Effector memory CD8-positive, alpha-beta T cell (primary cell): ENCODE results near the gene OSTM1.
"Not testable (repeated sequence)": the region's sequence is repeated elsewhere in the genome, so short reads cannot be mapped to it uniquely, and the experiment has no call there.

Source experiments
- ATAC-seq: fragments of 150-1000 bp; cut with Tn5 transposase; replicated peaks from 2 replicates; pipeline ENCODE4 v1.10.0; 2021; ENCODE audit warnings: mild to moderate bottlenecking, moderate library complexity
- DNase-seq, 3 experiments: peaks; one replicate each; pipeline ENCODE4 v3.0.0; 2021
- H3K27ac Mint-ChIP-seq, 2 donors: one replicate each; pipeline ENCODE4 v1.8.0; 2022; ENCODE audit warnings: mild to moderate bottlenecking in 2 of 2, mixed read lengths in 2 of 2, moderate library complexity in 2 of 2
- H3K27me3 Mint-ChIP-seq, 2 donors: one replicate each; pipeline ENCODE4 v1.8.0; 2022; ENCODE audit warnings: mixed read lengths in 2 of 2
- H3K36me3 Mint-ChIP-seq: one replicate; pipeline ENCODE4 v1.8.0; 2022; ENCODE audit warnings: mild to moderate bottlenecking, moderate library complexity, mixed read lengths; ENCODE audit not compliant: insufficient read depth
- H3K4me1 Mint-ChIP-seq, 2 donors: one replicate each; pipeline ENCODE4 v1.8.0; 2022; ENCODE audit warnings: low read depth in 2 of 2, mixed read lengths in 2 of 2
- H3K4me3 Mint-ChIP-seq, 2 donors: one replicate each; pipeline ENCODE4 v1.8.0; 2022; ENCODE audit warnings: mild to moderate bottlenecking in 2 of 2, mixed read lengths in 2 of 2, moderate library complexity in 2 of 2
- H3K9me3 Mint-ChIP-seq, 2 donors: one replicate each; pipeline ENCODE4 v1.8.0; 2022; ENCODE audit warnings: mixed read lengths in 2 of 2

Gene OSTM1

DNA sequence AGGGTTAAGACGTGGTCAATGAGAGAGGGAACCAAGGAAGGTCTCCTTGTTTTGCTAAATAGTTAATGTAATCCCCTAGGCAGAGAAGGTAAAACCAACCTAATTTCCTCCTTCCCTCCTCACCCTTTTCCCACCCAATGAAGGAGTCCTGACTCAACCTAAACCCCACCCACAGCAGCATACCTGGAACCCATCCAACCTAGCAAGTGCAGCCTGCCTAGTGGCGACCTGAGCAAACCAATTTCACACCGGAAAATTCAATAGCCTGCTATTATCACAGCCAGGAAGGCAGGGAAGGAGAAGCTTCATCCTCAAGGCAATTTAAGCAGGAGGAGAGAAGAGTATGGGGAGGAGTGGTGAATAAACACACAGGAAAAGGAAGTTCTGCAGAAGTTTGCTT lies 46.9 kb downstream of the OSTM1 start:
- Mint-ChIP-seq H3K27ac (no peak overlapping the region), H3K4me3 (no peak overlapping the region), H3K27me3 (no peaks in the 10 kb centered on the region), H3K36me3 (peaks cover 6% of the 10 kb centered on the region), H3K9me3 (no peaks in the 10 kb centered on the region), H3K4me1 (peaks cover 0 to 2% of the 10 kb centered on the region in 2 donors)
- no peak for DNase-seq
- no peak for ATAC-seq

DNA sequence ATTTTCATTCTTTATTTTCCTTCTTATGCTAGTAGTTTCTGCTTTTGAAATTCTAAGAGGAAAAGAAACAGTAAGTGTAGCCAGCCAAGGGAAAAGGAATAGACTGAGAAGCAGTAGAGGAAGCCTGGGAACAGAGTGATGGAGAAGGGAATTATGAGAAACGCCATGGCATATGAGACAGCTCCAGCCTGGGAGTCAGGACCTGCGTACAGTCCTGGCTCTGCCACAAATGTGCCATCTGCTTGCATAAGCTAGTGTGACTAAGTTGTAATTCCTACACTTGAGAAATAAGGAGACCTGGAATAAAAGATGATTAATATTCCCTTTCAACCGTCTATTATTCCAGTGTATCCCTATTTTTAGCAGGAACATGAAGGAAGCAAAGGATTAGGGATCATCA lies 47.5 kb downstream of the OSTM1 start:
- ATAC-seq (no peak), DNase-seq (no peak)
- Mint-ChIP-seq H3K27me3 (no peaks in the 10 kb centered on the region), H3K27ac (no peak overlapping the region), H3K4me3 (no peak overlapping the region), H3K36me3 (peaks cover 6% of the 10 kb centered on the region), H3K9me3 (no peaks in the 10 kb centered on the region), H3K4me1 (peaks cover 0 to 2% of the 10 kb centered on the region in 2 donors)

DNA sequence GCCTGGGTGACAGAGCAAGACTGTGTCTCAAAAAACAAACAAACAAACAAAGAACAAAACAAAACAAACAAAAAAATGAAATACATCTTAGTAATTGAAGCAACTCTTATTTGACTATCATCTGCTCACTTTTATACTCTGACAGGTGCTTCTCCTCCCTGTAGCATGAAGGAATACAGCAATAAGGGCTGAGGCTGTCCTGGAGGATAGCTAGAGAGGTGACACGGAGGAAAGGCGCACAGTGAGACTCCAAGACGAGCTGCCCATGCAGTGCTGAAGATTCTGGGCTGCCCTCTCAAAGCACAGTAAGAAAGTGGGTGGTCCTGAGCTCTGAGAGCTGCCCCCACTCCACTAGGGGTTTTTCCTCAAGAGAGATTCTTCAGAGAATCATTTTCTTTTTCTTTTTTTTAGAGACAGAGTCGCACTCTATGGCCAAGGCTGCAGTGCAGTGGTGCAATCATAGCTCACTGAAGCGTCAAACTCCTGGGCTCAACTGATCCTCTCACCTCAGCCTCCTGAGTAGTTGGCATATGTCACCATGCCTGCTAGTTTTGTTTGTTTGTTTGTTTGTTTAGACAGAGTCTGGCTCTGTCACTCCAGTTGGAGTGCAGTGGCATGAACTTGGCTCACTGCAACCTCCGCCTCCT lies 50.0 kb downstream of the OSTM1 start:
- DNase-seq: no peak
- ATAC-seq: no peak
- no peaks in the 10 kb centered on the region for H3K27me3 Mint-ChIP-seq
- no peaks in the 10 kb centered on the region for H3K9me3 Mint-ChIP-seq
- H3K36me3 Mint-ChIP-seq: peaks cover 3% of the 10 kb centered on the region
- no peak overlapping the region for H3K4me3 Mint-ChIP-seq
- peaks cover 0 to 2% of the 10 kb centered on the region in 2 donors for H3K4me1 Mint-ChIP-seq
- H3K27ac Mint-ChIP-seq: no peak overlapping the region

DNA sequence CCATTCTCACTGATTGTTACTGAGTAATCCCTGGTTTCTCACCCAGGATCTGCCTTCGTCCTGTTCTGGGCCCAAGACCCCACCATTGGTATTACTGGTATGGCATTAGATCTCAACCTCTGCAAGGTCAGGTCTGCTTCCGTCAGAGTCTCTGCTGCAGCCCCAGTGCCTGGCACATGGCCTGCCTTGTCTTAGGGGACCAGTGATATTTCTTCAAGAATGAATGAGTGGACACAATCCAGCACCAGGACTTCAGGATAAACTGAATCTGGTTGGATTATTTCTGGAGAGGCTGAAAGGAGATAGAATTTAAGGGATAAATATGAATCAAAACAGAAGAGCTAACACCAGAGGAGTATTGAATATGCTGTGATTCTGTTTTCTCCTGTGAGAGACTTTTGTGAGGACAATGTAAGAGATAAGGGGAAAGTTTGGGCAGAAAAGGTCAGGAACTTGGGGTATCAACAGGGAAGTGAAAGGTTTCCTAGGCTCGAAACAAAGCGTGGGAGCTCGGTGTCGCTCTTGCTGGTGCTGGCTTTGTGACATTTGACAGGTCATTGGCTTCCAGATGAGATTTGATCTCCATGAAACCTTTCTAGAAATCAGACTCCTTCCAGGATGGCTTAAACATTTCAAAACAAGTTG lies 53.9 kb downstream of the OSTM1 start:
- ATAC-seq (no peak), DNase-seq (no peak)
- no peak overlapping the region for H3K4me3 Mint-ChIP-seq
- H3K9me3 Mint-ChIP-seq: no peaks in the 10 kb centered on the region
- H3K4me1 Mint-ChIP-seq: no peaks in the 10 kb centered on the region
- peaks cover 0 to 11% of the 10 kb centered on the region in 2 donors for H3K27me3 Mint-ChIP-seq
- H3K27ac Mint-ChIP-seq: no peak overlapping the region
- H3K36me3 Mint-ChIP-seq: peaks cover 3% of the 10 kb centered on the region

DNA sequence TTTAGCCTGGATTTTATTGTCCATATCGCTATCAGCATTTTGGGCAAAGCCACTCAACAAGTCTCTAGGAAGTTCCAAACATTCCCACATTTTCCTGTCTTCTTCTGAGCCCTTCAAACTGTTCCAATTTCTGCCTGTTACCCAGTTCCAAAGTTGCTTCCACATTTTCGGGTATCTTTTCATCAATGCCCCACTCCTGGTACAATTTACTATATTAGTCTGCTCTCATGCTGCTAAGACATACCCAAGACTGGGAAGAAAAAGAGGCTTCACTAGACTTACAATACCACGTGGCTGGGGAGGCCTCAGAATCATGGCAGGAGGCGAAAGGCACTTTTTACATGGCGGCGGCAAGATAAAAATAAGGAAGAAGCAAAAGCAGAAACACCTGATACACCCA lies 58.3 kb downstream of the OSTM1 start:
- not testable (repeated sequence) for H3K4me3 Mint-ChIP-seq, H3K36me3 Mint-ChIP-seq, DNase-seq, H3K9me3 Mint-ChIP-seq, H3K27ac Mint-ChIP-seq, ATAC-seq, H3K4me1 Mint-ChIP-seq
- peaks cover 0 to 13% of the 10 kb centered on the region in 2 donors for H3K27me3 Mint-ChIP-seq

DNA sequence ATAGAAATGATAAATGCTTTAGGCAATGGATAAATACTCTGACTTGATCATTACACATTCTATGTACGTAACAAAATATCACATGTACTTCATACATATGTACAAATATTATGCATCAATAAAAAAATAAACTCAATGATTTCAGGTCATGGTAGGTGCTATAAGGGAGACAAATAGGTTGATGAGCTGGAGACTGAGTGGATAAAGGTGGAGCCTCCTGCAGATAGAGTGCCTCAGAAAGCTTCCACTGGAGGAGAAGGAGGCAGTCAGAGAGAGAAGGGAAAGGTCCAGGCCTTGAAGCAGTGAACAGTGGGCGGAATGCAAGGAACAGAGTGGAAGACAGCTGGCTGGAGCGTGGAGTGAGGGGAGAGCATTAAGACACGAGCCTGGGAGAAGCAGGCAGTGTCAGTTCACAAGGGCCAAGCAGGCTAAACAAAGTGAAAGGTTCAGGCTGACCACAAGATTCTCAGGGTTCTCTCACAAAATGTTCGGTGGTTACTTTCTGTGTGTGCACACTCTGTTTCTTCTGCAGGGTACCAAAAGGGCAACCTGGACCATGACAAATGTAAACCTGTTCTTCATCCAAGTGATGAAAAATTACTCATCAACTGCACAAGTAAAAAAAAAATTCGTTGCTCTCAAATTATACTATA lies 60.6 kb downstream of the OSTM1 start:
- peaks cover 7 to 8% of the 10 kb centered on the region in 2 donors for H3K9me3 Mint-ChIP-seq

DNA sequence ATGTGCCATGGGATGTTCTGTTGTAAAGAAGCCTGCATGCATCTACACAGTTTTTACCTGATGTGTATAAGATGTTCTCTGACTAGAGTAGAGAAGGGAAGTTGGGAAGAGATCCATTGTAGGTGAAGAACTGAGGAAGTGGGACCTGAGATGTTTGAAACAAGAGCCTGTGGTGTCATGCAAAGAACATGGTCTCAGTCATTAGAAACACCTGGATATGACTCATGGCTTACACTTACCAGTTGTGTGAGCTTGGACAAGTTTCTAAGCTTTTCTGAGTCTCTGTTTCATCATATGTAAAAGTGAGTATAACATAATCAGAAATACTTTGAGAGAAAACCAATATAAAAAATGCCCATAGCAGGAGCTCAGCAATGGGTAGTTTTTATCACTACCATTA lies 64.6 kb downstream of the OSTM1 start:
- Mint-ChIP-seq H3K36me3 (no peaks in the 10 kb centered on the region), H3K4me3 (no peak overlapping the region), H3K27me3 (peaks cover 0 to 10% of the 10 kb centered on the region in 2 donors), H3K9me3 (peaks cover 7 to 8% of the 10 kb centered on the region in 2 donors), H3K27ac (no peak overlapping the region), H3K4me1 (no peaks in the 10 kb centered on the region)
- DNase-seq (no peak), ATAC-seq (no peak)

More for the DNA sequence above, 60.6 kb downstream of the OSTM1 start:
- H3K36me3 Mint-ChIP-seq: peaks cover 3% of the 10 kb centered on the region
- H3K4me1 Mint-ChIP-seq: no peaks in the 10 kb centered on the region
- H3K4me3 Mint-ChIP-seq: no peak overlapping the region
- DNase-seq (no peak), ATAC-seq (no peak)
- H3K27ac Mint-ChIP-seq: no peak overlapping the region
- H3K27me3 Mint-ChIP-seq: peaks cover 7 to 13% of the 10 kb centered on the region in 2 donors

DNA sequence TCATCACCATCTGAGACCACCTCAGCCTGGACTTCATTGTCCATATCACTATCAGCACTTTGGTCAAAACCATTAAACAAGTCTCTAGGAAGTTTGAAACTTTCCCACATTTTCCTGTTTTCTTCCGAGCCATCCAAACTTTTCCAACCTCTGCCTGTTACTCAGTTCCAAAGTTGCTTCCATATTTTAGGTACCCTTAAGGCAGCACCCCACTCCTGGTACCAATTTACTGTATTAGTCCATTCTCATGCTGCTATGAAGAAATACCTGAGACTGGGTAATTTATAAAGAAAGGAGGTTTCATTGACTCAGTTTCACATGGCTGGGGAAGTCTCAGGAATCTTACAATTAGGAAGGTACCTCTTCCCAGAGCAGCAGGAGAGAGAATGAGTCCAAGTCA lies 65.3 kb downstream of the OSTM1 start:
- H3K4me1 Mint-ChIP-seq, ATAC-seq, H3K36me3 Mint-ChIP-seq, H3K4me3 Mint-ChIP-seq, DNase-seq, H3K27me3 Mint-ChIP-seq, H3K27ac Mint-ChIP-seq, H3K9me3 Mint-ChIP-seq: not testable (repeated sequence)

DNA sequence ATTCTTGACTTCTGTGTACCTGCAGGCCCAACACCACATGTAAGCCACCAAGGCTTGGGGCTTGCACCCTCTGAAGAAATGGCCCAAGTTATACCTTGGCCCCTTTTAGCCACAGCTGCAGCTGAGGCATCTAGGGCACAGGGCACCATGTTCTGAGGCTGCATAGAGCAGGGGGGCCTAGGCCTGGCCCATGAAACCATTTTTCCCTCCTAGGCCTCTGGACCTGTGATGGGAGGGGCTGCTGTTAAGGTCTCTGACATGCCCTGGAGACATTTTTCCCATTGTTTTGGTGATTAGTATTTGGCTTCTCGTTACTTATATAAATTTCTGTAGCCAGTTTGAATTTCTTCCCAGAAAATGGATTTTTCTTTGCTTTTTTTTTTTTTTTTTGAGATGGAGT lies 66.2 kb downstream of the OSTM1 start:
- Mint-ChIP-seq H3K36me3 (no peaks in the 10 kb centered on the region), H3K4me1 (no peaks in the 10 kb centered on the region), H3K27me3 (peaks cover 0 to 10% of the 10 kb centered on the region in 2 donors), H3K27ac (no peak overlapping the region), H3K9me3 (peaks cover 7 to 8% of the 10 kb centered on the region in 2 donors), H3K4me3 (no peak overlapping the region)
- DNase-seq: no peak
- no peak for ATAC-seq

DNA sequence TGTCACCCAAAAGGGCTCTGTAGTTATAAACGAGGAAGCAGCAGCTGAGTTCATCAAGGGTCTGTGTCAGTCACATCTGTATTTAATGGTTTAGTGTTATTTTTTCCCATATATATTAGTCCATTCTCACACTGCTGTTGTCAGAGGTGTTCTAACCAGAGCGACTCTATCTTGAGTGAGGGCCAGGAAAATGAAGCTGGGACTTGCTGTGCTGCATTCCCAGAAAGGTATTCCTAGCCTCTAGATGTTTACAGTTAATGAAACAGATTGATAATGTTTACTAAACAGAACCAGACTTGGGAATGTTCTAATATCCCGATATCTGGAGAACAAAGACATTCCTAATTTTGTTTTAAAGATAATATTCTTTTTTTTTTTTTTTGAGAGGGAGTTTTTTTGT lies 68.6 kb downstream of the OSTM1 start:
- H3K9me3 Mint-ChIP-seq: peaks cover 7 to 8% of the 10 kb centered on the region in 2 donors
- H3K27me3 Mint-ChIP-seq: peaks cover 0 to 18% of the 10 kb centered on the region in 2 donors
- no peak overlapping the region for H3K4me3 Mint-ChIP-seq
- no peaks in the 10 kb centered on the region for H3K4me1 Mint-ChIP-seq
- no peaks in the 10 kb centered on the region for H3K36me3 Mint-ChIP-seq
- ATAC-seq (no peak), DNase-seq (no peak)
- H3K27ac Mint-ChIP-seq: no peak overlapping the region

DNA sequence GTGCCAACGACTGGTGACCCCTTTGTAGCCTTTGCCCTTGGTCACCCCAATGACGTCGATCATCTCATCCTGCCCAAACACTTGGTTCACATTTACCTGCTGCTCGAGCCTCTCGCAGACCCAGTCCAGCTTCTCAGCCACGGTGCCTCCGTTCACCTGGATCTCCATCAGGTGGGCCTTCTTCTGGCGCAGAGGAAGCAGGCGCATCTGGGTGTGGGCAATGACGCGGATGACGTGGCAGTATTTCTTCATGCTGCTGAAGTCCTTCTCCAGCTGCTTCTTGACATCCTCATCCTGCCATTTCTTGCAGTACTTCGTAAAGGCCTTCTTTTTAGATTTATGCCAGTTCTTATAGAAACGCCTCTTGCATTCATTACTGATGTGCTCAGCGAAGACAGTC lies 69.7 kb downstream of the OSTM1 start:
- no peak for ATAC-seq
- DNase-seq: no peak
- Mint-ChIP-seq H3K27ac (no peak overlapping the region), H3K36me3 (no peaks in the 10 kb centered on the region), H3K27me3 (peaks cover 0 to 18% of the 10 kb centered on the region in 2 donors), H3K9me3 (peaks cover 7% of the 10 kb centered on the region in 2 donors), H3K4me3 (no peak overlapping the region), H3K4me1 (no peaks in the 10 kb centered on the region)

DNA sequence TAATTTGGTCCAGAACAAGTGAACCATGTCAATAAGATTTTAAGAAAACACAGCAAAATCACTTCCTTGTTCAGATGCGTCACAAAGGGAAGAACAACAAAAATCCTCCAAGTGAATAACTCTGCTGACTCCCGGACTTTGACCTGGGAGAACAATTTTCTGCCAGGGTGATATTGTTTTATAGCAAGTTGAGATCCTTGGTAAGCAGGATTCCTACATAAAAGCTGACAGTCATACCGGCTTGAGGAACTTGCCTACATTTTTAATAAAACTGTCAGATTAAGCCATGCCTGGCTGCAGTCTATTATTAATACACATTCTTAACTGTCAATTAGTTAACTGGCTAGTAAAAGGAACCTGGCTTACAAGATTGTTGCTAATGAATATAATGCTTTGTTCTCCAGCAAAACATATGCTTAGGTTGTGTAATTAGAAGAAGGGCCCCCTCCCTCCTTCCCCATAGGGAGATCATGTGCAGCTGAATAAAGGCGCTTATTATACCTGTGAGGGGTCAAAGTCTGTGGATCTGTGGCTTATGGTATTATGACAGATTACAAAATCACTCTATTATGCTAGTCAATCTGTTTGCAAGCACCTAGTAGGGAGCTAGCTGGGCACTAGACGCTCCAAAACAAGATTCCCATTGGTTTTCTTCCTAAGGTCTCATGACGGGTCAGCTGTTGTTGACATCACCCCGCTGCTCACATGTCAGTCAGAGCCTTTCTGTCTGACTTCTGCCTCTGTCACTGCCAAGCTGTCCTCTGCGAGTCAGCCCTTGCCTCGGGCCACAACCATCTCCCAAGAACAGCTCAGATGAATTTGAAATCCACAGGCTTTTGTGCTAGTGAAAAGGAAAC lies 71.9 kb downstream of the OSTM1 start:
- H3K4me1 Mint-ChIP-seq: no peaks in the 10 kb centered on the region

DNA sequence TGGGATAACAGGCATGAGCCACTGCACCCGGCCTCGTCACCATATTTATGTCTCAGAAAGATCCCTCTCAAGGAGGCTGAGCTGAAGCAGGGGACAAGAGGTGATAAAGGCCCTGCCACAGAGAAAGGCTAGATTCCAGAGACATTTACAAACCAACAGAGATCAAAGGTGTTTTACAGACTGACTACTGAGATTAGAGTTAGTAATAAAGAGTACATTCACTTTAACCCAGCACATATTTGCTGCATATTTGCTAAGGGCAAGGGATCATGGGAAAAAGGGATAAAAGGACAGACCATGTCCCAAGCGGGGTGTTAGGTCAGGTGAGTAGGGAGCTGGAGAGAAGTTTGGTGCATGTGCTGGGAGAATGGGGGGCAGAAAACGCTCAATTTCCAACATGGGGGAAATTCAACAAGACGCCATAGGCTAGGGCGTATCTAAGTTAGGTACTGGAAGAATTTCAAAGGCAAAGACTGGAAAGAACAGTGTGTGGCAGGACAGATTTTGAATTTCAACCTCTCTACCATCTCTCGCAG lies 72.8 kb downstream of the OSTM1 start:
- no peaks in the 10 kb centered on the region for H3K36me3 Mint-ChIP-seq
- no peak overlapping the region for H3K27ac Mint-ChIP-seq
- no peak overlapping the region for H3K4me3 Mint-ChIP-seq
- H3K4me1 Mint-ChIP-seq: no peaks in the 10 kb centered on the region
- H3K27me3 Mint-ChIP-seq: peaks cover 0 to 8% of the 10 kb centered on the region in 2 donors
- ATAC-seq: no peak
- DNase-seq: no peak
- H3K9me3 Mint-ChIP-seq: no peaks in the 10 kb centered on the region

More for the DNA sequence above, 71.9 kb downstream of the OSTM1 start:
- H3K36me3 Mint-ChIP-seq: no peaks in the 10 kb centered on the region
- H3K27ac Mint-ChIP-seq: no peak overlapping the region
- DNase-seq: no peak
- H3K9me3 Mint-ChIP-seq: no peaks in the 10 kb centered on the region
- ATAC-seq: no peak
- peaks cover 0 to 8% of the 10 kb centered on the region in 2 donors for H3K27me3 Mint-ChIP-seq
- no peak overlapping the region for H3K4me3 Mint-ChIP-seq
